HG02588 (cell line): ENCODE data around the gene HTR1D.

Experiments
- ATAC-seq: cut with Tn5 transposase; IDR thresholded peaks from one replicate; pipeline ENCODE4 v1.9.1; 2021; ENCODE audit warnings: mild to moderate bottlenecking, moderate library complexity; ENCODE audit not compliant: unreplicated experiment

The HTR1D gene

GRCh38 chr1:23187637-23188036, 29.7 kb downstream of the HTR1D start:
- no peak for ATAC-seq

GRCh38 chr1:23185381-23185780, 31.9 kb downstream of the HTR1D start:
- no peak for ATAC-seq

DNA sequence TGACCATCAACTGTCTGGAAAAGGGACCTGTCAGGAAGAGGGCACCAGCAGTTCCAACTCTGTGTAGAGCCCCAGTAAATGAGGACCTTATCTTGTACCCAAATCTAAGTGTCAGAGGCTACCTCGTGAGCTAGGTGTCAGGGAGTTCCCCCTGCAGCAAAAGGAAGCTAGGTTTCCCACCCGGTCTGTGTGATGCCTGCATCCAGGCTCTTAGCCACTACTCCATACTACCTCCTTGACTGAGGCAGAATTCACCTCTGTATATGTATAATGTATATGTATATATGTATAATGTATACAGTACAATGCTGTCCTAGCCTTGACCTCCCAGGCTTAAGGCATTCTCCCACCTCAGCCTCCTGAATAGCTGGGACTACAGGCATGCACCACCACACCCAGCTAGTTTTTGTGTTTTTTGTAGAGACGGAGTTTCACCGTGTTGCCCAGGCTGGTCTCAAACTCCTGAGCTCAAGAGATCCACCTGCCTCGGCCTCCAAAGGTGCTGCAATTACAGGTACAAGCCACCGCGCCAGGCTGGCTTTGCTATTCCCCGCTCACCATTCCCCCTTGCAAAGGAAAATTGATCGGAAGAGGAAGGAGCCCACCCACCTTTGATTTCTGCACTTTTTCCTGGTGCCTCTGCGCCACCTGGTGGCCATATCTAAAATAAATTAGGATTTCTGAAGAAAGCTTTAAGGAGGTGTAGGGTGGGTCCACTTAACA, 32.9 kb downstream of the HTR1D start:
- ATAC-seq: no peak

- ATAC-seq: no peak
Observed at GRCh38 chr1:23179862-23180261, 37.4 kb downstream of the HTR1D start.

- ATAC-seq: no peak
Observed at GRCh38 chr1:23178950-23179349, 38.4 kb downstream of the HTR1D start.

DNA sequence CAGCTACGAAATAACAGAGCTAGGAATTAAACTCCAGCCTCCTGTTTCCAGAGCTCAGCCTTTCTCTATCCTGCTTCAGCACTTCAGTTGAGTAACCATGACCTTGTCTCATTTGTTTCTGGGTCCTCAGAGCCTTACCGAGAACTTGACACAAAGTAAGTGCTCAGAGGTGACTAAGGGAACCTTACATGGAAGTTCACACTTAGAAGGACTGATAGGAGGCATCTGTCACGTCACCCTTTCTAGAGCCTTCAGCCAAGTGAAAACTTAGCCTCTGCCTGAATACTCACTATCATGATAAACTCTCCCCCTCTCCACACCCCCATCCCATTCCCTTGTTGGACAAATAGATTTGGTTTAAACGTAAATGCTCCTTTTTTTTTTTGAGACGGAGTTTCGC, 38.9 kb downstream of the HTR1D start:
- no peak for ATAC-seq

DNA sequence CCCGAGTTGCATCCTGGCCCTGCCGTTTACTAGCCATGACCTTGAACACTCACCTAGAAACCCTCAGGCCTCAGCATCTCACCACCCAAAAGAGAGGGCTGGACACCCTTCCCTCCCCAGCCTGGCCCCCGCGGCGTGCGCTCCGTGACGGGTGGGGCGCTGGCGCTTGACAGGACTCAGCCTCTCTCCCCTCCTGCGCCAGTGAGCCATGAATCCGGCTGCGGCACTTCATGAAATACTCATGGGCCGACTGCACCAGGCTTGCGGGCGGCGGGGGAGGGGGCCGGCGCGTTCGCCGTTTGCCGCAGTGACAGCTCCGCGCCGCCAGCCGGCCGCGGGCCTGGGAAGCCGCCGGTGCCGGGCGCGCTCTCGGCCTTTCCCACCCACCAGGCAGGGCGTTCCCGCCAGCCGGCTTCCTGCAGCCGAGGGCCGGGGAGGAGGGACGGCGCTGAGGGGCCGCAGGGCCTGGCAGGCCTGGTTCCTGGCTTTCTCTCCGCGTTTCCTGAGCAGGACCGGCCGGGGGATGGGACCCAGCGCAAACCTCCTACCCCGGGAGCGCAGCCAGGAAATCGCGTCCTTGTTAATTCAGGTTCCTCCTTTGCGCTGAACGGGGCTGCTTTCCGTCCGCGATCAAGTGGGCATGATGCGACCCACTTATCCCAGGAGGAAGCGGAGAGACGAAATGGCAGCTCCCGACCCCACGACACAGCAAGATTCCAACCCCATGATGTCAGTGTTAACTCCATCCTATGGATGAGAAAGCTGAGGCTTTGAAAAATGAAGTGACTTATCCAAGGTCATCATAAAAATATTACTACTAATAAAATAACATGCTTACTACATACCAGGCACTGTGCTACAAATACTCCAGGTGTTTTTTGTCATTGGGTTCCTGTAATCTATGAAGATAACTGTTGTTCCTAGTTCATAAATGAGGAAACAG, 39.6 kb downstream of the HTR1D start:
- no peak for ATAC-seq

- ATAC-seq: no peak
Observed at GRCh38 chr1:23177031-23177430, 40.3 kb downstream of the HTR1D start.

DNA sequence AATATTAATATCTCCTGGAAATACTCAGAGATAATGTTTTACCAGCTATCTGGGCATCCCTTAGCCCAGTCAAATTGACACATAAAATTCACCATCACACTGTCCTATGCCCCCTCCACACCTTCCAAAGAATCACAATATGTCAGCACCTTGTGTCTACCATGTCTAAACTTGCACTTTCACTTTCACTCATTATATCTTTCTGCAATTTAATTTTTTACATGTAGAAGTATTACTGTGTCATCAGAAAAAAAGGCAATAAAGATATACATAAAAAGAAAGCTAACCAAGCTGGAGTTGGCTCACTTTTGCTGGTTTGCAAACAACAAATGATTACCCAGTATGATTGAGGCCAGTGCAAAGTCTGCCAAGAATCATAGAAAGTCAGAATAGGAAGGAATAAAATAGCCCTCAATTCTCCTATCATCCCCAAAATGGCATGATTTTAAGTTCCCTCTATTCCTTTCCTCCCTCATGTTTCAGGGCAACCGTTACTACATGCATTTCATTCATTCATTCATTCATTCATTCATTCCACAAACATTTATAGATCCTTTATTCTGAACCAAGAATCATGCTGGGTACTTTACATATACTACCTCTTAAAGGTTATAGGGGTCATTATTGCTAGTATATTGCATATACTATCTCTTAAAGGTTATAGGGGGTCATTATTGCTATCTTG, 42.7 kb downstream of the HTR1D start:
- ATAC-seq: no peak

GRCh38 chr1:23171181-23171755, 46.0 kb downstream of the HTR1D start:
- ATAC-seq: no peak

GRCh38 chr1:23169727-23170335, 47.5 kb downstream of the HTR1D start:
- no peak for ATAC-seq

DNA sequence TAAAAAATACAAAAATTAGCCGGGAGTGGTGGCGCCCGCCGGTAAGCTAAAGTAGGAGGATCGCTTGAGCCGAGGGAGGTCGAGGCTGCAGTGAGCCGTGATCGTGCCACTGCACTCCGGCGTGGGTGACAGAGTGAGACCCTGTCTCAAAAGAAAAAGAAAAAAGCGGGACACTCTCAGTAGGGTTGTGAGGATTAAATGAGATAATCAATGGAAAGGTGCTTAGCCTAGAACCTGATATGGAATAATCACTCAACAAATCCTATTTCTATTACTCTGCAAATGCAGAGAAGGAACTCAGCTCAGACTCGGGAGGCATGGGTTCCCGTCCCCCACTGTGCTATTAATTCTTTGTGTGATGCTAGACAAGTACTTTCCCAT, 48.1 kb downstream of the HTR1D start:
- ATAC-seq: no peak

- ATAC-seq: no peak
Observed at GRCh38 chr1:23168445-23169194, 48.7 kb downstream of the HTR1D start, which contains the start of gene LUZP1. Gene LUZP1 (minus strand): TSS chr1:23168856.

GRCh38 chr1:23168079-23168444, 49.2 kb downstream of the HTR1D start:
- ATAC-seq: no peak

- no peak for ATAC-seq
Observed at GRCh38 chr1:23167353-23168078, 49.8 kb downstream of the HTR1D start.

GRCh38 chr1:23166854-23167253, 50.4 kb downstream of the HTR1D start:
- ATAC-seq: no peak

- no peak for ATAC-seq
Observed at GRCh38 chr1:23163395-23163794, 53.9 kb downstream of the HTR1D start.

- ATAC-seq: no peak
Observed at GRCh38 chr1:23159963-23160877, 57.1 kb downstream of the HTR1D start.
